Superior temporal gyrus (tissue), 1 donor: Measurements from ENCODE around the gene ATP6V1B1.

Source experiments
- DNase-seq: peaks from one replicate; pipeline ENCODE4 v3.0.0-alpha.2; 2016; ENCODE audit errors: extremely low spot score

The ATP6V1B1 gene

GRCh38 chr2:70901227-70902066, 34.3 kb upstream of the ATP6V1B1 start:
- DNase-seq: no peak

GRCh38 chr2:70902067-70902442, 33.6 kb upstream of the ATP6V1B1 start:
- no peak for DNase-seq

GRCh38 chr2:70902579-70902978, 33.1 kb upstream of the ATP6V1B1 start:
- DNase-seq: no peak

GRCh38 chr2:70903171-70903570, 32.5 kb upstream of the ATP6V1B1 start:
- no peak for DNase-seq

GRCh38 chr2:70903641-70904340, 31.9 kb upstream of the ATP6V1B1 start:
- no peak for DNase-seq

GRCh38 chr2:70904371-70905216, 31.1 kb upstream of the ATP6V1B1 start:
- DNase-seq: no peak

GRCh38 chr2:70905443-70906421, 30.0 kb upstream of the ATP6V1B1 start:
- DNase-seq: no peak

GRCh38 chr2:70906439-70907005, 29.2 kb upstream of the ATP6V1B1 start:
- no peak for DNase-seq

GRCh38 chr2:70907130-70908057, 28.3 kb upstream of the ATP6V1B1 start:
- DNase-seq: no peak

- no peak for DNase-seq
Measured at GRCh38 chr2:70916291-70916690, 19.4 kb upstream of the ATP6V1B1 start.

- DNase-seq: no peak
Measured at GRCh38 chr2:70918016-70918415, 17.7 kb upstream of the ATP6V1B1 start.

- DNase-seq: peak; percentile 87
Measured at GRCh38 chr2:70919672-70920366, 15.9 kb upstream of the ATP6V1B1 start.

- no peak for DNase-seq
Measured at GRCh38 chr2:70920367-70920715, 15.4 kb upstream of the ATP6V1B1 start.

GRCh38 chr2:70921031-70921430, 14.7 kb upstream of the ATP6V1B1 start:
- DNase-seq: no peak

- DNase-seq: no peak
Measured at GRCh38 chr2:70921839-70922234, 13.9 kb upstream of the ATP6V1B1 start.

GRCh38 chr2:70922235-70923234, 13.2 kb upstream of the ATP6V1B1 start:
- DNase-seq: no peak

GRCh38 chr2:70923378-70924015, 12.2 kb upstream of the ATP6V1B1 start:
- no peak for DNase-seq
